ENCODE results near the gene TMED6.
"Not testable (repeated sequence)": the region's sequence is repeated elsewhere in the genome, so short reads cannot be mapped to it uniquely, and the experiment has no call there.

TMED6 gene

GRCh38 chr16:69298261-69298660 lies 53.3 kb downstream of the TMED6 start:
- no peak for DNase-seq

GRCh38 chr16:69296771-69297170 lies 54.8 kb downstream of the TMED6 start:
- DNase-seq = not testable (repeated sequence)

- DNase-seq = peak; percentile 27
Observed at GRCh38 chr16:69294051-69294450, 57.5 kb downstream of the TMED6 start.

GRCh38 chr16:69293401-69293800 lies 58.2 kb downstream of the TMED6 start:
- no peak for DNase-seq
